Chondrocyte (in vitro differentiated cells): Measurements from ENCODE around the gene SMAD4. TPM values are rescaled to one million over a fixed set of nuclear protein-coding genes. Genes with fewer than 3 reads are reported as not detected.

Source experiments
- DNase-seq: peaks from one replicate; pipeline ENCODE4 v3.0.0; 2021; ENCODE audit warnings: mixed read lengths, low spot score
- H3K27ac Mint-ChIP-seq: one replicate; pipeline ENCODE4 v1.8.0; 2021; ENCODE audit warnings: mild to moderate bottlenecking, moderate library complexity, mixed read lengths; ENCODE audit not compliant: unreplicated experiment
- H3K27me3 Mint-ChIP-seq: 2 replicates; pipeline ENCODE4 v1.8.0; 2021; ENCODE audit warnings: low read depth, mixed read lengths
- H3K36me3 Mint-ChIP-seq: 2 replicates; pipeline ENCODE4 v1.8.0; 2021; ENCODE audit warnings: low read depth, mixed read lengths
- H3K4me1 Mint-ChIP-seq: 2 replicates; pipeline ENCODE4 v1.8.0; 2021; ENCODE audit warnings: low read depth, mild to moderate bottlenecking, mixed read lengths
- H3K4me3 Mint-ChIP-seq: one replicate; pipeline ENCODE4 v1.8.0; 2021; ENCODE audit warnings: mild to moderate bottlenecking, moderate library complexity, mixed read lengths; ENCODE audit not compliant: unreplicated experiment
- H3K9me3 Mint-ChIP-seq: 2 replicates; pipeline ENCODE4 v1.8.0; 2021; ENCODE audit warnings: low read depth, mixed read lengths
- CTCF ChIP-seq: fragments of 200-600 bp; sonication (generic); IDR thresholded peaks from 2 replicates; pipeline ENCODE4 v1.5.0; 2021; ENCODE audit warnings: antibody characterized with exemption, mild to moderate bottlenecking, moderate library complexity
- total RNA-seq: library from RNA; stranded (reverse); gene quantifications from 3 replicates; pipeline ENCODE4 v1.2.1, GENCODE V29; 2021

Gene SMAD4
- total RNA-seq, 1 donor from 2014 or later: 106 TPM

DNA sequence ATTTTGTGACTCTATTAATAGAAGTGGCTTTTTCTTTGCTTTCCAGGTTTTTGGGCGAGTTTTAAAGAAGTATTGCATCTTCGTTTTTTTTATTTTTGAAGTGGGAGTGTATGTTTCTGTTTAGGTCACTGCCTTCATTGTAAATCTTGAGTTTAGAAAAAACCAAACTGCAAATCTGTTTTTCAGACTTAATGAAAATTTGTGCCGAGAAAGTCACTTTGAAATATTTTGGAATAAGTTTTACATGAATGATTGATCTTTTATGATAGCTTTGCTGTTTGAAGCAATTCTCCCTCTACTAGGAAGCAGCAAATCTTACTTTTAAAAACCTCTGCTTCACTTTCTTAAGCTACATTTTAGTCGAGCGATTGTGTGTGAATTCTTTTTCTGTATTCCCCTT lies 2.2 kb downstream of the SMAD4 start:
- Mint-ChIP-seq H3K4me1 (peaks cover 69% of the 10 kb centered on the region), H3K27me3 (no peaks in the 10 kb centered on the region)

GRCh38 chr18:51037230-51037629 lies 7.2 kb downstream of the SMAD4 start:
- no peaks in the 10 kb centered on the region for H3K27me3 Mint-ChIP-seq
- DNase-seq: no peak
- H3K36me3 Mint-ChIP-seq: peaks cover 4% of the 10 kb centered on the region
- no peaks in the 10 kb centered on the region for H3K9me3 Mint-ChIP-seq
- no peak overlapping the region for H3K4me3 Mint-ChIP-seq
- H3K4me1 Mint-ChIP-seq: peaks cover 79% of the 10 kb centered on the region
- peak overlapping the region; percentile 52 for H3K27ac Mint-ChIP-seq
- TF ChIP-seq CTCF: no peak

More for the DNA sequence above, 2.2 kb downstream of the SMAD4 start:
- H3K9me3 Mint-ChIP-seq: no peaks in the 10 kb centered on the region
- H3K36me3 Mint-ChIP-seq: peaks cover 4% of the 10 kb centered on the region
- peak overlapping the region; percentile 94 for H3K27ac Mint-ChIP-seq
- no peak for TF ChIP-seq CTCF
- DNase-seq: no peak
- H3K4me3 Mint-ChIP-seq: peak overlapping the region; percentile 86

- H3K4me1 Mint-ChIP-seq: peaks cover 79% of the 10 kb centered on the region
- peak overlapping the region; percentile 81 for H3K27ac Mint-ChIP-seq
Observed at GRCh38 chr18:51038110-51038509, 8.1 kb downstream of the SMAD4 start.

GRCh38 chr18:51039138-51040112 lies 9.4 kb downstream of the SMAD4 start:
- peaks cover 4% of the 10 kb centered on the region for H3K36me3 Mint-ChIP-seq
- no peak for DNase-seq
- H3K9me3 Mint-ChIP-seq: no peaks in the 10 kb centered on the region
- TF ChIP-seq CTCF: no peak
- no peak overlapping the region for H3K4me3 Mint-ChIP-seq
- H3K27ac Mint-ChIP-seq: peak overlapping the region; percentile 85
- H3K27me3 Mint-ChIP-seq: no peaks in the 10 kb centered on the region
- H3K4me1 Mint-ChIP-seq: peaks cover 80% of the 10 kb centered on the region

More at GRCh38 chr18:51038110-51038509, 8.1 kb downstream of the SMAD4 start:
- no peaks in the 10 kb centered on the region for H3K27me3 Mint-ChIP-seq
- peaks cover 4% of the 10 kb centered on the region for H3K36me3 Mint-ChIP-seq
- TF ChIP-seq CTCF: no peak
- DNase-seq: no peak
- H3K9me3 Mint-ChIP-seq: no peaks in the 10 kb centered on the region
- H3K4me3 Mint-ChIP-seq: no peak overlapping the region

- no peak for TF ChIP-seq CTCF
- H3K4me1 Mint-ChIP-seq: peaks cover 77% of the 10 kb centered on the region
- H3K27me3 Mint-ChIP-seq: no peaks in the 10 kb centered on the region
- no peak for DNase-seq
- H3K36me3 Mint-ChIP-seq: no peaks in the 10 kb centered on the region
- H3K9me3 Mint-ChIP-seq: no peaks in the 10 kb centered on the region
- no peak overlapping the region for H3K4me3 Mint-ChIP-seq
- no peak overlapping the region for H3K27ac Mint-ChIP-seq
Observed at GRCh38 chr18:51041677-51042352, 11.8 kb downstream of the SMAD4 start.
